K562 (cell line): Measurements from ENCODE around the gene TMEM139. TPM values are rescaled to one million over a fixed set of nuclear protein-coding genes. Genes with fewer than 3 reads are reported as not detected.

Experiments used
- ASH1L ChIP-seq: fragments of 450-650 bp; IDR thresholded peaks from 2 replicates; pipeline ENCODE4 v1.6.1; 2018; ENCODE audit warnings: borderline replicate concordance, mild to moderate bottlenecking, low read depth; ENCODE audit not compliant: partially characterized antibody
- CEBPG ChIP-seq, 3 experiments: fragments of 200-800 bp in 1 of 3; sonication (Bioruptor generic) in 1 of 3; sonication (generic) in 1 of 3; formaldehyde crosslinking in 1 of 3; IDR thresholded peaks in 2 of 3; conservative IDR thresholded peaks in 1 of 3; 2 replicates each; pipeline versions ENCODE4 v1.6.1 to v1.8.0; 2016 to 2022; ENCODE audit warnings: missing compliant biosample characterization in 2 of 3, missing genetic modification characterization in 2 of 3, mild to moderate bottlenecking in 1 of 3, missing genetic modification reagents in 1 of 3
- CHD4 ChIP-seq: fragments of 200-600 bp; sonication (generic); IDR thresholded peaks from 3 replicates; pipeline ENCODE4 v1.6.1; 2012; ENCODE audit warnings: low read depth, mild to moderate bottlenecking, mixed read lengths, low read length, inconsistent platforms; ENCODE audit not compliant: insufficient read depth, insufficient replicate concordance, poor library complexity, severe bottlenecking
- CLOCK ChIP-seq: fragments of 250-450 bp; sonication (Bioruptor Pico); IDR thresholded peaks from 2 replicates; pipeline ENCODE4 v1.4.0; 2020; ENCODE audit warnings: mild to moderate bottlenecking, moderate library complexity, borderline replicate concordance
- CREM ChIP-seq: IDR thresholded peaks from 2 replicates; pipeline ENCODE4 v1.6.1; 2014; ENCODE audit warnings: antibody characterized with exemption, low read depth
- DACH1 ChIP-seq: fragments of 450-650 bp; IDR thresholded peaks from 2 replicates; pipeline ENCODE4 v1.6.1; 2018; ENCODE audit not compliant: partially characterized antibody
- HMBOX1 ChIP-seq: sonication (generic); IDR thresholded peaks from 2 replicates; pipeline ENCODE4 v1.6.1; 2016
- MECOM ChIP-seq: fragments of 250-450 bp; sonication (Bioruptor Pico); IDR thresholded peaks from 2 replicates; pipeline ENCODE4 v1.8.0; 2022; ENCODE audit warnings: inconsistent platforms
- NFXL1 ChIP-seq: fragments of 450-650 bp; formaldehyde crosslinking; IDR thresholded peaks from 2 replicates; pipeline ENCODE4 v1.4.0; 2021; ENCODE audit warnings: mild to moderate bottlenecking
- PURB ChIP-seq: sonication (generic); formaldehyde crosslinking; IDR thresholded peaks from 2 replicates; pipeline ENCODE4 v1.9.0; 2021; ENCODE audit warnings: low read depth, mild to moderate bottlenecking, missing genetic modification reagents
- RBFOX2 ChIP-seq: fragments of 200-400 bp; formaldehyde crosslinking; IDR thresholded peaks from 2 replicates; pipeline ENCODE4 v1.6.1; 2017; ENCODE audit warnings: low read depth, mild to moderate bottlenecking, low read length, moderate library complexity
- SNIP1 ChIP-seq: fragments of 450-650 bp; IDR thresholded peaks from 2 replicates; pipeline ENCODE4 v1.7.1; 2017; ENCODE audit warnings: low read depth, mild to moderate bottlenecking
- SREBF1 ChIP-seq: fragments of 150-350 bp; IDR thresholded peaks from 2 replicates; pipeline ENCODE4 v1.6.1; 2014; ENCODE audit warnings: antibody characterized with exemption, low read depth, low read length, borderline replicate concordance
- STAT5A ChIP-seq: IDR thresholded peaks from 2 replicates; pipeline ENCODE4 v1.6.1; 2012; ENCODE audit warnings: low read length, inconsistent platforms, borderline replicate concordance
- THAP7 ChIP-seq: fragments of 250-450 bp; sonication (Bioruptor Pico); IDR thresholded peaks from 2 replicates; pipeline ENCODE4 v1.5.0; 2021
- XRCC5 ChIP-seq: fragments of 200-400 bp; formaldehyde crosslinking; IDR thresholded peaks from 2 replicates; pipeline ENCODE4 v1.6.1; 2017; ENCODE audit warnings: low read depth, mild to moderate bottlenecking, low read length
- ZBTB9 ChIP-seq: fragments of 450-650 bp; formaldehyde crosslinking; IDR thresholded peaks from 2 replicates; pipeline ENCODE4 v1.4.0; 2020; ENCODE audit warnings: mild to moderate bottlenecking, moderate library complexity
- ZNF174 ChIP-seq: fragments of 250-450 bp; sonication (Bioruptor Pico); IDR thresholded peaks from 2 replicates; pipeline ENCODE4 v1.4.0; 2020; ENCODE audit warnings: mild to moderate bottlenecking
- ZNF311 ChIP-seq: fragments of 250-450 bp; sonication (Bioruptor Pico); IDR thresholded peaks from 2 replicates; pipeline ENCODE4 v1.4.0; 2020; ENCODE audit warnings: mild to moderate bottlenecking, moderate library complexity
- ZNF778 ChIP-seq: fragments of 450-650 bp; formaldehyde crosslinking; IDR thresholded peaks from 2 replicates; pipeline ENCODE4 v1.4.0; 2020; ENCODE audit warnings: mild to moderate bottlenecking, moderate library complexity
- polyA plus RNA-seq, 8 experiments: library from polyadenylated mRNA; depleted of rRNA in 4 of 8; stranded (reverse) in 5 of 8; unstranded in 3 of 8; fragments of >200 nt; fragmentation: Nextera tagmentation in 2 of 8; fragmentation: Illumina TruSeq in 1 of 8; extraction: Ambion mirVana in 2 of 8; extraction: Trizol in 1 of 8; gene quantifications; 2 replicates each; pipeline versions ENCODE4 v1.2.1 to v1.2.3, GENCODE V29; 2011 to 2014; ENCODE audit warnings: inconsistent platforms in 1 of 8, missing spikeins in 1 of 8
- total RNA-seq, 7 experiments: library from RNA; depleted of rRNA in 6 of 7; stranded (reverse); fragments of >200 nt in 6 of 7; fragmentation: Illumina TruSeq in 2 of 7; extraction: Trizol in 2 of 7; gene quantifications; 2 replicates each; pipeline versions ENCODE4 v1.2.1 to v1.2.3, GENCODE V29; 2011 to 2021; ENCODE audit warnings: low replicate concordance in 1 of 7
- TF ChIP-seq, protein P1 (sequence below): fragments of 450-650 bp; IDR thresholded peaks from 2 replicates; pipeline ENCODE4 v1.6.1; 2016; ENCODE audit warnings: borderline replicate concordance

Gene TMEM139
- total and polyA plus RNA-seq, 9 of the 15 experiments (the other 6 are each of a cell fraction or from before 2014, with no cell fraction given): 0.27 to 1.8 (median 0.79) TPM

- TF ChIP-seq ZNF174: no peak
- no peak for TF ChIP-seq ZNF311
- TF ChIP-seq MECOM (CRISPR knock-in tag): no peak
- TF ChIP-seq, protein P1, sequence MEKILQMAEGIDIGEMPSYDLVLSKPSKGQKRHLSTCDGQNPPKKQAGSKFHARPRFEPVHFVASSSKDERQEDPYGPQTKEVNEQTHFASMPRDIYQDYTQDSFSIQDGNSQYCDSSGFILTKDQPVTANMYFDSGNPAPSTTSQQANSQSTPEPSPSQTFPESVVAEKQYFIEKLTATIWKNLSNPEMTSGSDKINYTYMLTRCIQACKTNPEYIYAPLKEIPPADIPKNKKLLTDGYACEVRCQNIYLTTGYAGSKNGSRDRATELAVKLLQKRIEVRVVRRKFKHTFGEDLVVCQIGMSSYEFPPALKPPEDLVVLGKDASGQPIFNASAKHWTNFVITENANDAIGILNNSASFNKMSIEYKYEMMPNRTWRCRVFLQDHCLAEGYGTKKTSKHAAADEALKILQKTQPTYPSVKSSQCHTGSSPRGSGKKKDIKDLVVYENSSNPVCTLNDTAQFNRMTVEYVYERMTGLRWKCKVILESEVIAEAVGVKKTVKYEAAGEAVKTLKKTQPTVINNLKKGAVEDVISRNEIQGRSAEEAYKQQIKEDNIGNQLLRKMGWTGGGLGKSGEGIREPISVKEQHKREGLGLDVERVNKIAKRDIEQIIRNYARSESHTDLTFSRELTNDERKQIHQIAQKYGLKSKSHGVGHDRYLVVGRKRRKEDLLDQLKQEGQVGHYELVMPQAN: no peak
- 0 out of 2 replicates have a peak, but pooled peaks have one; percentile 30 for TF ChIP-seq XRCC5
- no peak for TF ChIP-seq SREBF1
- no peak for TF ChIP-seq RBFOX2
- TF ChIP-seq DACH1: peak; percentile 19
- no peak for TF ChIP-seq ASH1L
- TF ChIP-seq CLOCK (CRISPR knock-in tag): no peak
- TF ChIP-seq CREM: no peak
- TF ChIP-seq NFXL1 (CRISPR knock-in tag): no peak
- no peak for TF ChIP-seq PURB (CRISPR knock-in tag)
- no peak for TF ChIP-seq SNIP1
- peak; percentile 46 for TF ChIP-seq CHD4
- TF ChIP-seq HMBOX1: no peak
- TF ChIP-seq ZBTB9 (CRISPR knock-in tag): no peak
- no peak for TF ChIP-seq THAP7 (CRISPR knock-in tag)
- TF ChIP-seq CEBPG (CRISPR knock-in tag; IDR thresholded peaks at IDR 0.05): no peak
- TF ChIP-seq CEBPG (tag; conservative IDR thresholded peaks at IDR 0.05 in 1 of 2, IDR thresholded peaks at IDR 0.05 in 1 of 2): no peak
- no peak for TF ChIP-seq STAT5A
- TF ChIP-seq ZNF778: no peak
Measured at GRCh38 chr7:143256325-143256724, 28.4 kb upstream of the TMEM139 start (continued).
